K562 (cell line): ENCODE data around the gene ATP23. TPM values are rescaled to one million over a fixed set of nuclear protein-coding genes. Genes with fewer than 3 reads are reported as not detected.
A peak's percentile ranks its signal among the peaks of the same experiment; 100 is the strongest.

ENCODE experiments used
- ARHGAP35 ChIP-seq: fragments of 450-650 bp; IDR thresholded peaks from 2 replicates; pipeline ENCODE4 v1.6.1; 2018; ENCODE audit not compliant: partially characterized antibody
- DIDO1 ChIP-seq: fragments of 450-650 bp; IDR thresholded peaks from 2 replicates; pipeline ENCODE4 v1.6.1; 2016; ENCODE audit warnings: low read depth, missing biosample characterization, missing genetic modification characterization
- NBN ChIP-seq: fragments of 450-650 bp; IDR thresholded peaks from 2 replicates; pipeline ENCODE4 v1.6.1; 2016; ENCODE audit warnings: low read depth, mild to moderate bottlenecking
- PYGO2 ChIP-seq: fragments of 450-650 bp; IDR thresholded peaks from 2 replicates; pipeline ENCODE4 v1.6.1; 2016; ENCODE audit warnings: mild to moderate bottlenecking, missing genetic modification characterization, moderate library complexity, missing compliant biosample characterization
- SIRT6 ChIP-seq: IDR thresholded peaks from one replicate; pipeline ENCODE4 v1.6.1; 2012; ENCODE audit warnings: low read depth, mild to moderate bottlenecking, control low read depth, inconsistent platforms, low read length, moderate library complexity
- YY1 ChIP-seq, 3 experiments: IDR thresholded peaks; 2 replicates each; pipeline ENCODE4 v1.6.1; 2011; ENCODE audit warnings: low read length in 2 of 3, mild to moderate bottlenecking in 2 of 3, moderate library complexity in 2 of 3, borderline replicate concordance in 1 of 3, control low read depth in 1 of 3, low read depth in 1 of 3; ENCODE audit not compliant: insufficient read depth in 3 of 3, insufficient replicate concordance in 2 of 3, control insufficient read depth in 1 of 3, insufficient read length in 1 of 3; ENCODE audit errors: extremely low read depth in 1 of 3
- ZNF589 ChIP-seq: fragments of 200-800 bp; sonication (Bioruptor generic); IDR thresholded peaks from 2 replicates; pipeline ENCODE4 v1.6.1; 2016; ENCODE audit warnings: low read depth, missing genetic modification characterization, missing compliant biosample characterization
- ZNF668 ChIP-seq: fragments of 250-450 bp; sonication (Bioruptor Pico); IDR thresholded peaks from 2 replicates; pipeline ENCODE4 v1.8.0; 2022; ENCODE audit warnings: mild to moderate bottlenecking, inconsistent platforms
- ZSCAN32 ChIP-seq: fragments of 450-650 bp; formaldehyde crosslinking; IDR thresholded peaks from 2 replicates; pipeline ENCODE4 v1.4.0; 2020; ENCODE audit warnings: mild to moderate bottlenecking, moderate library complexity
- polyA plus RNA-seq, 8 experiments: library from polyadenylated mRNA; depleted of rRNA in 4 of 8; stranded (reverse) in 5 of 8; unstranded in 3 of 8; fragments of >200 nt; fragmentation: Nextera tagmentation in 2 of 8; fragmentation: Illumina TruSeq in 1 of 8; extraction: Ambion mirVana in 2 of 8; extraction: Trizol in 1 of 8; gene quantifications; 2 replicates each; pipeline versions ENCODE4 v1.2.1 to v1.2.3, GENCODE V29; 2011 to 2014; ENCODE audit warnings: inconsistent platforms in 1 of 8, missing spikeins in 1 of 8
- total RNA-seq, 7 experiments: library from RNA; depleted of rRNA in 6 of 7; stranded (reverse); fragments of >200 nt in 6 of 7; fragmentation: Illumina TruSeq in 2 of 7; extraction: Trizol in 2 of 7; gene quantifications; 2 replicates each; pipeline versions ENCODE4 v1.2.1 to v1.2.3, GENCODE V29; 2011 to 2021; ENCODE audit warnings: low replicate concordance in 1 of 7
- TF ChIP-seq, protein P1 (sequence below): sonication (generic); formaldehyde crosslinking; IDR thresholded peaks from 2 replicates; pipeline ENCODE4 v1.8.1; 2023; ENCODE audit warnings: mild to moderate bottlenecking, missing genetic modification reagents
- TF ChIP-seq, protein P2 (sequence below): fragments of 450-650 bp; IDR thresholded peaks from 2 replicates; pipeline ENCODE4 v1.6.1; 2016; ENCODE audit warnings: low read depth
- TF ChIP-seq, protein P3 (sequence below): sonication (generic); formaldehyde crosslinking; IDR thresholded peaks from 2 replicates; pipeline ENCODE4 v1.8.1; 2022; ENCODE audit warnings: missing genetic modification reagents
- TF ChIP-seq, protein P4 (sequence below): fragments of 250-450 bp; sonication (Bioruptor Pico); IDR thresholded peaks from 2 replicates; pipeline ENCODE4 v1.5.1; 2021; ENCODE audit warnings: mild to moderate bottlenecking

The ATP23 gene
- total and polyA plus RNA-seq, 9 of the 15 experiments (the other 6 are each of a cell fraction or from before 2014, with no cell fraction given) = 8.3 to 53.7 (median 28.5) TPM

DNA sequence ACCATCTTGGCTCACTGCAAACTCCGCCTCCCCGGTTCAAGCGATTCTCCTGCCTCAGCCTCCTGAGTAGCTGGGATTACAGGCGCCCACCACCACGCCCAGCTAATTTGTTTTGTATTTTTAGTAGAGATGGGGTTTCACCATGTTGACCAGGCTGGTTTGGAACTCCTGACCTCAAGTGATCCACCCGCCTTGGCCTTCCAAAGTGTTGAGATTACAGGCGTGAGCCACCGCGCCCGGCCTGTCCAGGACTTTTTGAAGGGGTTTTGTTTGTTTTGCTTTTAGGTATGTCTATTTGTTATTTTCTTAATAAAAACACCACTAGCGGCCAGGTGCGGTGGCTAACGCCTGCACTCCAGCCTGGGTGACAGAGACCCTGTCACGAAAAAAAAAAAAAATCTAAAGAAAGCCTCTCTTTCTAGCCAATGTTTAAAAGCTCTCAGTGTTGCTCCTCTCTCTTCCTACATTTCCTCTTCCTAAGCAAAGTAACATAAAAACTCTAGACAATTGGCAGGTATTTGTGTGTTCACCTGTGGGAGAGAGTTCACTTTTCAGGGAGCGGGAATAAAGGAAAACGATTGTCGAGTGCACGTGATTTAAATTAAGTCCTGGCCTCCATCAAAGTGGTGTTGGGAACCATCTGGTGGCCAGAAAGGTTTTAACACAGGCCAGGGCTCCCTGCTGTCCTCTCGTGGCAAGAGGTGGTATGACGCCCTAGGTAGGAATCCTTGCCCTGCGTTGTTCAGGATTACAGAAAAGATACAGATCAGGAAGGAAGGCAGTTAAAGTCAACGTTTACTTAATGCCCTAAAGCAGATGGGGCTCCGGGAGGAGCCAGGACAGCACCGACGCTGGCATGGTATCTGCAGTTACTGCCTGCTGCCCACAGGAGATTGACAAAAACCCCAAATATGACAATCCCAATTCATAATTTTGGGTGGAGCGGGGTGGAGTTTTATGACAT, 36.2 kb upstream of the ATP23 start (continued):
- TF ChIP-seq, protein P1, sequence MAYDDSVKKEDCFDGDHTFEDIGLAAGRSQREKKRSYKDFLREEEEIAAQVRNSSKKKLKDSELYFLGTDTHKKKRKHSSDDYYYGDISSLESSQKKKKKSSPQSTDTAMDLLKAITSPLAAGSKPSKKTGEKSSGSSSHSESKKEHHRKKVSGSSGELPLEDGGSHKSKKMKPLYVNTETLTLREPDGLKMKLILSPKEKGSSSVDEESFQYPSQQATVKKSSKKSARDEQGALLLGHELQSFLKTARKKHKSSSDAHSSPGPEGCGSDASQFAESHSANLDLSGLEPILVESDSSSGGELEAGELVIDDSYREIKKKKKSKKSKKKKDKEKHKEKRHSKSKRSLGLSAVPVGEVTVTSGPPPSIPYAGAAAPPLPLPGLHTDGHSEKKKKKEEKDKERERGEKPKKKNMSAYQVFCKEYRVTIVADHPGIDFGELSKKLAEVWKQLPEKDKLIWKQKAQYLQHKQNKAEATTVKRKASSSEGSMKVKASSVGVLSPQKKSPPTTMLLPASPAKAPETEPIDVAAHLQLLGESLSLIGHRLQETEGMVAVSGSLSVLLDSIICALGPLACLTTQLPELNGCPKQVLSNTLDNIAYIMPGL (CRISPR knock-in tag) = no peak
- TF ChIP-seq, protein P2, sequence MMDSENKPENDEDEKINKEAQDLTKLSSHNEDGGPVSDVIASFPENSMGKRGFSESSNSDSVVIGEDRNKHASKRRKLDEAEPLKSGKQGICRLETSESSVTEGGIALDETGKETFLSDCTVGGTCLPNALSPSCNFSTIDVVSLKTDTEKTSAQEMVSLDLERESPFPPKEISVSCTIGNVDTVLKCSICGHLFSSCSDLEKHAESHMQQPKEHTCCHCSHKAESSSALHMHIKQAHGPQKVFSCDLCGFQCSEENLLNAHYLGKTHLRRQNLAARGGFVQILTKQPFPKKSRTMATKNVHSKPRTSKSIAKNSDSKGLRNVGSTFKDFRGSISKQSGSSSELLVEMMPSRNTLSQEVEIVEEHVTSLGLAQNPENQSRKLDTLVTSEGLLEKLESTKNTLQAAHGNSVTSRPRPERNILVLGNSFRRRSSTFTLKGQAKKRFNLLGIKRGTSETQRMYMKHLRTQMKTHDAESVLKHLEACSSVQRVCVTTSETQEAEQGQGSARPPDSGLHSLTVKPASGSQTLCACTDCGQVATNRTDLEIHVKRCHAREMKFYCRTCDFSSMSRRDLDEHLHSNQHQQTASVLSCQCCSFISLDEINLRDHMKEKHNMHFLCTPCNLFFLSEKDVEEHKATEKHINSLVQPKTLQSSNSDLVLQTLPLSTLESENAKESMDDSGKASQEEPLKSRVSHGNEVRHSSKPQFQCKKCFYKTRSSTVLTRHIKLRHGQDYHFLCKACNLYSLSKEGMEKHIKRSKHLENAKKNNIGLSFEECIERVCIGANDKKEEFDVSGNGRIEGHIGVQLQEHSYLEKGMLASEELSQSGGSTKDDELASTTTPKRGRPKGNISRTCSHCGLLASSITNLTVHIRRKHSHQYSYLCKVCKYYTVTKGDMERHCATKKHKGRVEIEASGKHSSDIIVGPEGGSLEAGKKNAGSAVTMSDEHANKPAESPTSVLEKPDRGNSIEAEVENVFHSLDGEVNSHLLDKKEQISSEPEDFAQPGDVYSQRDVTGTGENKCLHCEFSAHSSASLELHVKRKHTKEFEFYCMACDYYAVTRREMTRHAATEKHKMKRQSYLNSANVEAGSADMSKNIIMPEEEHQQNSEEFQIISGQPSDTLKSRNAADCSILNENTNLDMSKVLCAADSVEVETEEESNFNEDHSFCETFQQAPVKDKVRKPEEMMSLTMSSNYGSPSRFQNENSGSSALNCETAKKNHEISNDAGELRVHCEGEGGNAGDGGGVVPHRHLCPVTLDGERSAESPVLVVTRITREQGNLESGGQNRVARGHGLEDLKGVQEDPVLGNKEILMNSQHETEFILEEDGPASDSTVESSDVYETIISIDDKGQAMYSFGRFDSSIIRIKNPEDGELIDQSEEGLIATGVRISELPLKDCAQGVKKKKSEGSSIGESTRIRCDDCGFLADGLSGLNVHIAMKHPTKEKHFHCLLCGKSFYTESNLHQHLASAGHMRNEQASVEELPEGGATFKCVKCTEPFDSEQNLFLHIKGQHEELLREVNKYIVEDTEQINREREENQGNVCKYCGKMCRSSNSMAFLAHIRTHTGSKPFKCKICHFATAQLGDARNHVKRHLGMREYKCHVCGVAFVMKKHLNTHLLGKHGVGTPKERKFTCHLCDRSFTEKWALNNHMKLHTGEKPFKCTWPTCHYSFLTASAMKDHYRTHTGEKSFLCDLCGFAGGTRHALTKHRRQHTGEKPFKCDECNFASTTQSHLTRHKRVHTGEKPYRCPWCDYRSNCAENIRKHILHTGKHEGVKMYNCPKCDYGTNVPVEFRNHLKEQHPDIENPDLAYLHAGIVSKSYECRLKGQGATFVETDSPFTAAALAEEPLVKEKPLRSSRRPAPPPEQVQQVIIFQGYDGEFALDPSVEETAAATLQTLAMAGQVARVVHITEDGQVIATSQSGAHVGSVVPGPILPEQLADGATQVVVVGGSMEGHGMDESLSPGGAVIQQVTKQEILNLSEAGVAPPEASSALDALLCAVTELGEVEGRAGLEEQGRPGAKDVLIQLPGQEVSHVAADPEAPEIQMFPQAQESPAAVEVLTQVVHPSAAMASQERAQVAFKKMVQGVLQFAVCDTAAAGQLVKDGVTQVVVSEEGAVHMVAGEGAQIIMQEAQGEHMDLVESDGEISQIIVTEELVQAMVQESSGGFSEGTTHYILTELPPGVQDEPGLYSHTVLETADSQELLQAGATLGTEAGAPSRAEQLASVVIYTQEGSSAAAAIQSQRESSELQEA = no peak
- peak; percentile 67; the same call in 1 of the 2 replicates for TF ChIP-seq NBN
- no peak for TF ChIP-seq ARHGAP35
- TF ChIP-seq, protein P3, sequence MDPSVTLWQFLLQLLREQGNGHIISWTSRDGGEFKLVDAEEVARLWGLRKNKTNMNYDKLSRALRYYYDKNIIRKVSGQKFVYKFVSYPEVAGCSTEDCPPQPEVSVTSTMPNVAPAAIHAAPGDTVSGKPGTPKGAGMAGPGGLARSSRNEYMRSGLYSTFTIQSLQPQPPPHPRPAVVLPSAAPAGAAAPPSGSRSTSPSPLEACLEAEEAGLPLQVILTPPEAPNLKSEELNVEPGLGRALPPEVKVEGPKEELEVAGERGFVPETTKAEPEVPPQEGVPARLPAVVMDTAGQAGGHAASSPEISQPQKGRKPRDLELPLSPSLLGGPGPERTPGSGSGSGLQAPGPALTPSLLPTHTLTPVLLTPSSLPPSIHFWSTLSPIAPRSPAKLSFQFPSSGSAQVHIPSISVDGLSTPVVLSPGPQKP = no peak
- no peak for TF ChIP-seq PYGO2
- TF ChIP-seq ZNF589 (CRISPR knock-in tag) = no peak
- no peak for TF ChIP-seq SIRT6
- TF ChIP-seq, protein P4, sequence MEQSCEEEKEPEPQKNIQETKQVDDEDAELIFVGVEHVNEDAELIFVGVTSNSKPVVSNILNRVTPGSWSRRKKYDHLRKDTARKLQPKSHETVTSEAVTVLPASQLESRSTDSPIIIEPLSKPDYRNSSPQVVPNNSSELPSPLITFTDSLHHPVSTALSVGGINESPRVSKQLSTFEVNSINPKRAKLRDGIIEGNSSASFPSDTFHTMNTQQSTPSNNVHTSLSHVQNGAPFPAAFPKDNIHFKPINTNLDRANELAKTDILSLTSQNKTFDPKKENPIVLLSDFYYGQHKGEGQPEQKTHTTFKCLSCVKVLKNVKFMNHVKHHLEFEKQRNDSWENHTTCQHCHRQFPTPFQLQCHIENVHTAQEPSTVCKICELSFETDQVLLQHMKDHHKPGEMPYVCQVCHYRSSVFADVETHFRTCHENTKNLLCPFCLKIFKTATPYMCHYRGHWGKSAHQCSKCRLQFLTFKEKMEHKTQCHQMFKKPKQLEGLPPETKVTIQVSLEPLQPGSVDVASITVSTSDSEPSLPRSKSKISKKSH (CRISPR knock-in tag) = no peak
- TF ChIP-seq DIDO1 (tag) = 0 out of 2 replicates have a peak, but pooled peaks have one; percentile 45
- no peak for TF ChIP-seq ZNF668 (CRISPR knock-in tag)
- TF ChIP-seq YY1 (IDR thresholded peaks at IDR 0.05; ENCODE audit: borderline replicate concordance in 1 of 3, control insufficient read depth in 1 of 3, extremely low read depth in 1 of 3, insufficient read depth in 3 of 3, insufficient read length in 1 of 3, insufficient replicate concordance in 2 of 3, low read depth in 1 of 3, low read length in 2 of 3) = peak in 2 of 3 experiments; percentile 57 to 69
- TF ChIP-seq ZSCAN32 (CRISPR knock-in tag) = no peak
